ENCODE measurements around the gene CEP295NL. TPM values are rescaled to one million over a fixed set of nuclear protein-coding genes. Genes with fewer than 3 reads are reported as not detected.

Gene CEP295NL
- total RNA-seq, 1 donor from 2014 or later: not detected

DNA sequence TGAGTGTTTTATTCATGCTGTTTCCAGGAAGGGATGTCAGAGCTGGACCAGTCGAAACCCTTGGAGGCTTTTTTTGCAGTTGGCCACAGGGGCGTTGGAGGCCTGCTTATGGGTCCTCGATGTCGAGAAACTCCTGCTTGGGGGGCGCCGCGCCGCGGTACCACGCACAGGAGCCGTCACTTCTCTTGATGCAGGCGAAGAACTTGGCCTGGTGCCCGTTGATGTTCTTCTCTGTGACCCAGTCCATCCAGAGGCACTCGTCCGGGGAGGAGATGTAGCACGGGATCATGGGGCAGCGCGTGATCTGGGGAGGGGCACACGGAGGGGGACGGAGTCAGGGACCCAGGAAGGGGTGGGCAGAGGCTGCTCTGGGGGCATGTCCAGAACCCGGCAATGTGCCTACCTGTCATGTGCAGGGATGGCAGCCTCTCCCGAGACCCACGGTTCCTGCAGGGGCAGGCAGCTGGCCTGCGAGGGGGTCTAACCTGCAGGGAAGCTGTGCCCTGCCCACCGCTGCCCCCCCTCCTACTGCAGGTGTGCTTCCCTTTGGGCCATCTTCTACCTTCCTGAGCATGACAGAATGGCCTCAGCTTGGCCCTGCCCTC, 47.3 kb downstream of the CEP295NL start:
- no peaks in the 10 kb centered on the region for H3K36me3 Mint-ChIP-seq (ENCODE audit: low read depth)
- no peak for DNase-seq (ENCODE audit: low spot score)
- no peaks in the 10 kb centered on the region for H3K9me3 Mint-ChIP-seq
- intact Hi-C loops (cut with micrococcal nuclease): no loop called here
- peaks cover 8% of the 10 kb centered on the region for H3K27me3 Mint-ChIP-seq (ENCODE audit: insufficient read depth)
- no peak overlapping the region for H3K27ac Mint-ChIP-seq
- no peaks in the 10 kb centered on the region for H3K4me1 Mint-ChIP-seq (ENCODE audit: low read depth)
- H3K4me3 Mint-ChIP-seq: no peak overlapping the region

DNA sequence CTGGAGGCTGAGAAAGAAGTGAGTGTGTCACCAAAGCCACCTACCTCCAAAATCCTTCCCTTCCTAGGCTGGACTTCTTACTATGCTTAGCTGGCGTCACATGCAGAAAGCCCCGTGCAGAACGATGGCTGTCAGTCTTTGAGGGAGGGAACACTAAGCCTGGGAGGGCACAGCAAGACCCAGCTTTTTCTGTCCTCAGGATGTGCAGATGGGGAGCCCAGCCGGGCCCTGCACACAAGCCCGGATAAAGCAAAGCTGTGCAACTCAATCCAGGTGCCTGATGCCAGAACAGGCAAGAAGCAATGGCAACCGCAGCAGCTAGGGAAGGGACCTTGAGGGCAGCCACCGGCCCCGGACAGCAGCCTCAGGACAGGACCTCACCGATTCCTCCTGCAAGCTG, 48.5 kb downstream of the CEP295NL start:
- Mint-ChIP-seq H3K4me3 (no peak overlapping the region), H3K27ac (no peak overlapping the region), H3K9me3 (no peaks in the 10 kb centered on the region), H3K36me3 (ENCODE audit: low read depth) (no peaks in the 10 kb centered on the region), H3K4me1 (ENCODE audit: low read depth) (no peaks in the 10 kb centered on the region), H3K27me3 (ENCODE audit: insufficient read depth) (peaks cover 6% of the 10 kb centered on the region)
- DNase-seq (ENCODE audit: low spot score): no peak
- intact Hi-C loops (cut with micrococcal nuclease): no loop called here

DNA sequence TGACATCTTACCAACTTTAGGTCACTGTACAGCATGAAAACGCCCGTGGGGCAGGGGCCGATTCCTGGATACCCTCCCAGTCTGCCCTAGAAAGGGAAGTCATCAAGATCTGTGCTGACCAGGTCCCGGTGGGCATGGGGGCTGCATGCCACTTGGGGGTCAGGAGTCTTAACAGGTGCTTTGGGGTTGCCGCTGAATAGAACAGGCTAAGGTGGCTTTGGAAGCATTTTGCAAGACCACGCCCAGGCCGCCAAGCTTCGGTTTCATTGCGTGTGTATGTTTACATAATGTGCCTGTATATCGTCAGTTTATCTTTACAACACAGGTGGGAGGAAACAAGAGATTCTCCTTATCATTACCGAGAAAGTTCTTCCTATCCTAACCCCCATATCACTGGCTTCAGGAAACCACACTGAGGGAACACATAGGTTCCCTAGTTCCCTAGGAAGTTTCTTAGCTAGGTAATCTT, 49.0 kb downstream of the CEP295NL start:
- Mint-ChIP-seq H3K4me3 (no peak overlapping the region), H3K36me3 (ENCODE audit: low read depth) (no peaks in the 10 kb centered on the region), H3K9me3 (no peaks in the 10 kb centered on the region), H3K27ac (no peak overlapping the region), H3K4me1 (ENCODE audit: low read depth) (no peaks in the 10 kb centered on the region), H3K27me3 (ENCODE audit: insufficient read depth) (peaks cover 6% of the 10 kb centered on the region)
- DNase-seq (ENCODE audit: low spot score): no peak
- intact Hi-C loops (cut with micrococcal nuclease): no loop called here

DNA sequence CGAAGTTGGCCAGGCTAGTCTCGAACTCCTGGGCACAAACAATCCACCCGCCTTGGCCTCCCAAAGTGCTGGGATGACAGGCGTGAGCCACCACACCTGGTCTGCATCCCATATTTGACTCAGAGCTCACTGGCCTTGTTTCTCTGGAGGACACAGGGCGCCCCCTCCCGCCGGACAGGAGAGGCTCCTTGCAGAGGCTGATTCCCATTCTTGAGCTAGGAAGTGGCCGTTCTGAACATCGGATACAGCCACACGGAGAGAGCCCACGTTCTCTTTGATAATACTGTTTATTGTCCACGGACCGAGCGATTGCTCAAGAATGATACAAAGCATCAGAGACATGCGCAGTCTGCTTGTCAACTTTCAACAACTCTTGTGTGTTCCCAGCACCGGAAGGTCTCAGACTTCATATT, 50.3 kb downstream of the CEP295NL start:
- no peak for DNase-seq (ENCODE audit: low spot score)

DNA sequence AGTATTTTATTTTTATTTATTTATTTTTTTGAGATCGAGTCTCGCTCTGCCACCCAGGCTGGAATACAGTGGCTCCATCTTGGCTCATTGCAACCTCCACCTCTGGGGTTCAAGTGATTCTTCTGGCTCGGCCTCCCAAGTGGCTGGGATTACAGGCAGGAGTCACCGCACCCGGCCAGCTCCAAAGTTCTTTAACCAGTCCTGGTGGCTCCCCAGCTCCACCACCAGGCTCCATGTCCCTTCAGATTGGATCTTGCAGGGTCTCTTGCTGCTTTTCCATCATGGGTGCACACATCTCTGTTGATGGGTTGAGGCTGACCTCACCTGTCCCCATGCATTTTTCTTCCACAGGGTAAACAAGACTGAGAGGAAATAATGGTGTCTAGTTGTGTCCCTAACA, 54.0 kb downstream of the CEP295NL start:
- peaks cover 6% of the 10 kb centered on the region for H3K27me3 Mint-ChIP-seq (ENCODE audit: insufficient read depth)
- H3K9me3 Mint-ChIP-seq: no peaks in the 10 kb centered on the region
- DNase-seq (ENCODE audit: low spot score): no peak
- no peak overlapping the region for H3K27ac Mint-ChIP-seq
- H3K4me3 Mint-ChIP-seq: no peak overlapping the region
- H3K36me3 Mint-ChIP-seq (ENCODE audit: low read depth): no peaks in the 10 kb centered on the region
- intact Hi-C loops (cut with micrococcal nuclease): no loop called here
- peaks cover 6% of the 10 kb centered on the region for H3K4me1 Mint-ChIP-seq (ENCODE audit: low read depth)

More for the DNA sequence above, 50.3 kb downstream of the CEP295NL start:
- H3K4me1 Mint-ChIP-seq (ENCODE audit: low read depth): no peaks in the 10 kb centered on the region
- intact Hi-C loops (cut with micrococcal nuclease): no loop called here
- no peak overlapping the region for H3K4me3 Mint-ChIP-seq
- H3K27me3 Mint-ChIP-seq (ENCODE audit: insufficient read depth): peaks cover 6% of the 10 kb centered on the region
- no peaks in the 10 kb centered on the region for H3K36me3 Mint-ChIP-seq (ENCODE audit: low read depth)
- H3K9me3 Mint-ChIP-seq: no peaks in the 10 kb centered on the region
- H3K27ac Mint-ChIP-seq: no peak overlapping the region

DNA sequence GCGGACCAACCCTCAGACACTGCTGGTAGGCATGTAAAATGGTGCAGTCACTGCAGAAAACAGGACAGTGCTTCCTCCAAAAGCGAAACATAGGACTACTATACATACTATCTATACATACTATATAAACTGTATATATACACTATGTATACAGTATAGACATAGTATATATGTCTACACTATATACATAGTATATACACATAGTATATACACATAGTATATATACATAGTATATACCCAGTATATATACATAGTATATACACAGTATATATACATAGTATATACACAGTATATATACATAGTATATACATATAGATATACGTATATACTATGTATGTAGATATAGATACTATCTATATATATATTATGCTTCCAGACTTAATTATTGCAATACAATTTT, 55.9 kb downstream of the CEP295NL start:
- no peaks in the 10 kb centered on the region for H3K27me3 Mint-ChIP-seq (ENCODE audit: insufficient read depth)
- no peaks in the 10 kb centered on the region for H3K36me3 Mint-ChIP-seq (ENCODE audit: low read depth)
- no peak for DNase-seq (ENCODE audit: low spot score)
- no peaks in the 10 kb centered on the region for H3K9me3 Mint-ChIP-seq
- intact Hi-C loops (cut with micrococcal nuclease): no loop called here
- no peak overlapping the region for H3K27ac Mint-ChIP-seq
- peaks cover 14% of the 10 kb centered on the region for H3K4me1 Mint-ChIP-seq (ENCODE audit: low read depth)
- no peak overlapping the region for H3K4me3 Mint-ChIP-seq

DNA sequence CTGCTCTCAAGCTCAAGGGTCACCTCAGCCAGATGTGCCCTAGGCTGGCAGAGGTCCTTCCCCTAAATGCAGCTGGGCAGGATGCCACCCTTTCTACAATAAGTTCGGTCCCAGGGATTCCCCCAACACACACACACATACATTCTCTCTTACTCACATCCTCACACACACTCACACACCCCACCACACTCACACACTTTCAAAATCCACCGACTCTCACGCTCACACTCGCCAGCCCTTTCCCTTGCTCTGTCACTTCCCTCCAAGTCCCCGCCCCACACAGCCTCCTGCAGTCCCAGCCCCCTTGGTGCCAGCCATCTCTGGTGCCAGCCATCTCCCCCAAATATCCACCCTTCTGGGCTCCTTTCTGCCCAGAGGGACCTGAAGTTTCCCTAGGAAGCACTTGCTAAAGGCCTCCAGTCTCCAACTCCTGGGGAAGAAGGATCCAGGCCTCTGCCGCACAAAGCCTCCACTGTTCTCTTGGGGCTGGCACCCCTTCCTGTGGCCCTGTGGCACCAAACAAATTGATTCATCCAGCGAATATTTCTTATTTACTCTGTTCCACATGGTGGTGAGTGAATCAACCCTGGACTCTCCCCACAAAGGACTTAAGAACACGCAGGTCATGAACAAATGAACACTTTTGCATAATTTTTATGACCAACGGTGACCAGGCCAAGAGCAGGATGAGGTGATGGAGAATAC, 58.5 kb downstream of the CEP295NL start:
- Mint-ChIP-seq H3K36me3 (ENCODE audit: low read depth) (peaks cover under 1% of the 10 kb centered on the region), H3K4me3 (no peak overlapping the region), H3K27ac (no peak overlapping the region), H3K27me3 (ENCODE audit: insufficient read depth) (no peaks in the 10 kb centered on the region), H3K9me3 (no peaks in the 10 kb centered on the region), H3K4me1 (ENCODE audit: low read depth) (peaks cover 22% of the 10 kb centered on the region)
- no peak for DNase-seq (ENCODE audit: low spot score)
- intact Hi-C loops (cut with micrococcal nuclease): loop anchor here (5.0 kb wide), 1 partner anchor 37 kb away; no protein-coding TSS in a partner anchor

DNA sequence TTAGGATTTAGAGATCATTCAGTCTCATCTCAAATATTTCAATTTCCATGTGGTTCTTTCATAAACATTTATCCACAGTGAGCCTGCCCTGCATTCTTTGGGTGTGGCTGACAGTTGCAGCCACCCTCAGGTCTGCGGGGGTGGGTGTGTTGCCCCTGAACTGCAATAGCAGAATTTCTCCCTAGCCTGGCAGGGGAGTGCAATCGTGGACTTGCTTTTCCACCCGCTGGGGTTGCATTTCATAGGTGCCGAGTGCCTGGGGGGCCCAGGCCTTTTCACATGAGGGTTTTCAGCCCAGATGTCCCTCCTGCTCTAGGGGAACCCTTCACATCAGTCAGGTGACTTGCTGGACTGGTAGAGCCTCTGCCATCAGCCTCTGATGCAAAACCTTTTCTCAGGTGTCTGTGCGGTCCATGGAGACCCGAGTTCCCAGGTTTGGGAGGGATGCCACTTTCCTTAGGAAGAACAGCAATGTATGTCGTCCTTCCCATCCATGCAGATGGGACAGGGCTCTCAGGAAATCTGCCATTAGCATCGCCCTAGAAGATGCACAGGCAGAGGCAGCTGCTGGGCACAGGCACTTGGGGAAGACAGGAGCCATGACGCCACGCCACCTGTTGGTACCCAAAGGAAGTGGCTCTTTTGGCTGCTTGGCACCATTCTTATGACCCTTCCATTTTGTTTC, 60.0 kb downstream of the CEP295NL start:
- Mint-ChIP-seq H3K9me3 (no peaks in the 10 kb centered on the region), H3K36me3 (ENCODE audit: low read depth) (peaks cover 8% of the 10 kb centered on the region), H3K27ac (peak overlapping the region; percentile 40), H3K4me1 (ENCODE audit: low read depth) (peaks cover 34% of the 10 kb centered on the region), H3K4me3 (peak overlapping the region; percentile 37), H3K27me3 (ENCODE audit: insufficient read depth) (no peaks in the 10 kb centered on the region)
- intact Hi-C loops (cut with micrococcal nuclease): loop anchor here (1.0 to 5.0 kb wide), 2 partner anchors 36 to 346 kb away; no protein-coding TSS in a partner anchor
- DNase-seq (ENCODE audit: low spot score): peak; percentile 44

DNA sequence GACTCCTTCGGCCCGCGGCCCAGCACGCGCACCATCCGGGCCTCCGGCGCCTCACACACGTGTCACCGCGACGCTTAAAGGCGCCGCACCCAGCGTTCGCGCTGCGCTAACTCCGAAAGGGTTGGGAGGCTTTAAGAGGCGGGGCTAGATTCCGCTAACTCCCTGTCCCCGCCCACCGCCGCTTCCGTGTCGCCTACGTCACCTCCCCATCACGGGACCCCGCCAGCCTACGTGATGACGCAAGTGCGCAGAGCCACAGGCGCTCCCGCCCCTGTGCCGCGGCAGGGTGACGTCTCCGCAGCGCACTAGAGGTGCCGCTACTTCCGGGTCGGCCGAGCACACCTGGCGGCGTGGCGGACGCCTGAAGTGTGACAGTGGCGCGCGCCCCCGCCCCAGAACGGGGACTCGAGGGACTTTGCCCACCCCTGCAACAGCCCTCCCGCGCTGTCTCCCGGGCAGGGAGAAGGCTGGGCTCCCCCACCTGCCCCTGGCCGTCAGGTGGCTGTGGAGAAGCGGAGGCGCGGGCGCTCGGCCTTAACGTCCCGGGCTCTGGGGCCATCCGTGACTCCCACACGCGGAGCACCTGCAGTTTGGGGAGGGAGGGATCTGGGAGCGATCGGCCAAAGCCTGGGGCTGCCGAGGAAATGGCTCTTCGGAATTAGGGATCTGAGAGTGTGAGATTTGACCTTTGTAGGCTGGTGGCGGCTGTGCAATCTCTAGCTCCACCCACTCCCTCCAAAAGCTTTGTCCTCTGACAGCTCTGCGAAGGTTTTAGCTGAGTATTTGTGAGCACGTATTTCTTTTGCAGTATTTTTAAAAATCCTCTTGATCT, 62.0 kb downstream of the CEP295NL start, which contains the start of gene USP36:
TSS of gene USP36 (minus strand) at position 35 of the 832 bp plus-strand sequence. CDS start 4,451 bp downstream, outside the sequence.
- peak; percentile 99 for DNase-seq (ENCODE audit: low spot score)
- peak within 1 kb of the TSS; percentile 93 for H3K27ac Mint-ChIP-seq
- H3K36me3 Mint-ChIP-seq (ENCODE audit: low read depth): peaks cover 24% of the 10 kb centered on the region
- H3K9me3 Mint-ChIP-seq: no peaks in the 10 kb centered on the region
- intact Hi-C loops (cut with micrococcal nuclease): loop anchor here (1.0 to 5.0 kb wide), 5 partner anchors 24 to 168 kb away; partner anchors contain the start of genes CANT1 and CYTH1
- peak within 1 kb of the TSS; percentile 94 for H3K4me3 Mint-ChIP-seq
- H3K4me1 Mint-ChIP-seq (ENCODE audit: low read depth): peaks cover 43% of the 10 kb centered on the region
- no peaks in the 10 kb centered on the region for H3K27me3 Mint-ChIP-seq (ENCODE audit: insufficient read depth)

Other genes with a start within 250 kb of the CEP295NL start
- gene CYTH1, start 120.9 kb downstream of the CEP295NL start, total RNA-seq: 147 TPM in 2 replicates
- 126 and 138 TPM in 2 replicates for gene USP36, start 62.4 kb downstream of the CEP295NL start, total RNA-seq
- gene TIMP2, start 22.2 kb upstream of the CEP295NL start, total RNA-seq: 1.0 and 1.1 TPM in 2 replicates
- 75.3 and 78.5 TPM in 2 replicates for gene LGALS3BP, start 76.7 kb upstream of the CEP295NL start, total RNA-seq
- gene CANT1, start 106.6 kb upstream of the CEP295NL start, total RNA-seq: 54.7 and 57.3 TPM in 2 replicates
- not detected in 2 replicates for gene C1QTNF1, start 121.0 kb upstream of the CEP295NL start, total RNA-seq
- 46.1 and 46.6 TPM in 2 replicates for gene ENGASE, start 171.6 kb upstream of the CEP295NL start, total RNA-seq

Data from activated T-helper 1 cell treated with anti-CD3 and anti-CD28 coated beads, Interleukin-12 subunit alpha, Interleukin-12 subunit beta, Interleukin-2, Interleukin-4 antibody, amounts not matched to agents 30 ng/mL and 10 ng/mL and 1 ng/mL, durations not matched to agents 14 hours and 24 hours and 36 hours (primary cell).